GM21360 (cell line): ENCODE data around the gene ZNF367.
"Not testable (repeated sequence)": the region's sequence is repeated elsewhere in the genome, so short reads cannot be mapped to it uniquely, and the experiment has no call there.

Experiments
- ATAC-seq: cut with Tn5 transposase; IDR thresholded peaks from one replicate; pipeline ENCODE4 v1.9.1; 2021; ENCODE audit warnings: mild to moderate bottlenecking, moderate library complexity; ENCODE audit not compliant: unreplicated experiment

Gene ZNF367

DNA sequence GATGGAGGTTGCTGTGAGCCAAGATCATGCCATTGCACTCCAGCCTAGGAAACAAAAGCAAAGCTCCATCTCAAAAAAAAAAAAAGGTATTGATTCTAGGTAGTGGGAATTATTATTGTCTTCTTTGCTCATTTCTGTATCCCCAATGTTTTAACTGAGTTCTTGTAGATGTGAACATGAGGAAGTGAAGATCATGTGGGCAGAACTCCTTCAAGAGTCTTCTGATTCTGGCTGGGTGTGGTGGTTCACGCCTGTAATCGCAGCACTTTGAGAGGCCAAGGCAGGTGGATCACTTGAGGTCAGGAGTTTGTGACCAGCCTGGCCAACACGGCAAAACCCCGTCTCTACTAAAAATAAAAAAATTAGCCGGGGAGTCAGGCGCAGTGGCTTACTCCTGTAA lies 42.7 kb downstream of the ZNF367 start:
- ATAC-seq: not testable (repeated sequence)

DNA sequence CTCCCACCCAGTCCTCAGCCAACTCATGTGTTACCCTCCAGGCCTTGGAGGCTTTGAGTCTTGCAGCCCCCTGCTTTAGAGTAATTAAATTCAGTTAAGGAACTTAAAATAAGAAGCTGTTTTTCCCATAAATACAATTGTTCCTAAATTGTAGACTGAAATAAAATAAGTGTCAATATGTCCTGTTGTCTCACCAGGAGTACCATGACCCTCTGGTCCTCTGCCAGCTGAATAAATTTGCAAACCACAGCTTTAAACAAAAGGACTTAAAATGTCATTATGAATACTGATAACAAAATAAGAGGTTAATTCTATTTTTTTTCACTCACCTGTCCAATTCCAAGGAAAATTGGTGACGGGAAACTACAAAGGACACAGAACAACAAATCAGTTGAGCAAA lies 50.2 kb downstream of the ZNF367 start:
- ATAC-seq: no peak

DNA sequence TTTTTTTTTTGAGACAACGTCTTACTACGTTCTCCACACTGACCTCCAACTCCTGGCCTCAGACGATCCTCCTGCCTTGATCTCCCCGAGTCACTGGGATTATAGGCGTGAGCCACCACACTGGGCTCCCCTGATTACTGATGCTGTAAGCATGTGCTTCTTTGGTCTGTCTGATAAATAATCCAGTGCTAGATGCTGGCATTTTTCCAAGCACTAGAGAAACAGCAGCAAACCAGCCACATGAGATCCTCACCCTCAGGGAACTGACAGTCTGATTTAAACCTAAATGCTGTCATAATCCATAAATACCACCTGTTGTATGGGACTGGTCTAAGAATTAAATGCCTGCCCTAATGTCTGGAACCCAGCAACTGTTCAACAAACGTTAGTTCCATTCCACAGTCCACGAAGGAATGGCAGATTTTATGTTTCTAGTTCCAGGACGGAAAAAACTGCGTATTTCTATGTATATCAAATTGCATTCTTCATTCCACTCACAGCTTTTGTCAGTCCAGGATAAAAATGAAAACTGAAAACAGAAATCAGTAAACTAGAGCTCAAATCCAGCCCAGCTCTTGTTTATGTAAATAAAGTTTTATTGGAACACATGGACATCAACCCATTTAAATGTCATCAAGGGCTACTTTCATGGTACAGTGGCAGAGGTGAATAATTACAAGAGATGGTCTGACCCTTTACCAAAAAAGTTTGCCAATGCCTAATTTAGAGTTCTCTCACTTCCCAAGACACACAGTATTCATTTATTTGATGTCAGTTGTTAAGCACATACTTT lies 54.8 kb downstream of the ZNF367 start:
- no peak for ATAC-seq

DNA sequence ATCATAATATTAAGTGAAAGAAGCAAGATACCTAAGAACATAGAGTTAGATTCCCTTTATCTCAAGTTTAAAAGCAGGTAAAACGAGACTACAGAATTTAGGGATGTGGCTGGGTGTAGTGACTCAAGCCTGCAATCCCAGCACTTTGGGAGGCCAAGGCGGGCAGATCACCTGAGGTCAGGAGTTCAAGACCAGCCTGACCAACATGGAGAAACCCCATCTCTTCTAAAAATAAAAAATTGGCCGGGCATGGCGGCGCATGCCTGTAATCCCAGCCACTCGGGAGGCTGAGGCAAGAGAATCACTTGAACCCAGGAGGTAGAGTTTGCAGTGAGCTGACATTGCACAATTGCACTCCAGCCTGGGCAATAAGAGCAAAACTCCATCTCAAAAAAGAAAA lies 56.1 kb downstream of the ZNF367 start:
- not testable (repeated sequence) for ATAC-seq

DNA sequence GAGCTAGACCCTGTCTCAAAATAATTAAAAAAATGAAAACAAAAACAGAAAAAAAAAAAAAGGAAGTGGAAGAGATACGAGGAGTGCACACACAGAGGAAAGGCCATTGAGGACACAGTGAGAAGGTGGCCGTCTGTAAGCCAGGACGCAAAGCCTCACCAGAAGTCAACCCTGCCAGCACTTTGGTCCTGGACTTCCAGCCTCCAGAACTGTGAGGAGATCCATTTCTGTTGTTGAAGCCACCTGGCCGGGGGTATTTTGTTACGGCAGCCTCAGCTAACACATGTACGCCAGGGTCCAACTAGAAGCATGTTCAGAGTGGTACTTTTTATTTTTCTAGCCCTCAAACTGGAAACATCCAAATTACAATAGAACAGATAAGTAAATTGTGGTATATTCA lies 56.5 kb downstream of the ZNF367 start:
- no peak for ATAC-seq

DNA sequence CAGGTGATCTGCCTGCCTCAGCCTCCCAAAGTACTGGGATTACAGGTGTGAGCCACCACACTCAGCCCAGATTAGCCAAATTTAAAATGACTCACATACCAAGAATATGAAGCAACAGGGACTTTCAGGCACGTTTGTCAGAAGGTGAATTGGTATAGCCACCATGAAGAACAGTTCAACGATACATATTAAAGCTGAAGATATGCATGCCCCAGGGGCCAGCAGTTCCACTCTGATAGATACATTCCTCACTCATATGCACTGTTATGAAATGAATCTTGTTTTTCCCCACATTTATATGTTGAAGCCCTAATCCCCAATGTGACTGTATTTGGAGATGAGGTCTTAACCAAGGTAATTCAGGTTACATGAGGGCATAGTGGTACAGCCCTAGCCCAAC lies 57.2 kb downstream of the ZNF367 start:
- ATAC-seq: no peak

DNA sequence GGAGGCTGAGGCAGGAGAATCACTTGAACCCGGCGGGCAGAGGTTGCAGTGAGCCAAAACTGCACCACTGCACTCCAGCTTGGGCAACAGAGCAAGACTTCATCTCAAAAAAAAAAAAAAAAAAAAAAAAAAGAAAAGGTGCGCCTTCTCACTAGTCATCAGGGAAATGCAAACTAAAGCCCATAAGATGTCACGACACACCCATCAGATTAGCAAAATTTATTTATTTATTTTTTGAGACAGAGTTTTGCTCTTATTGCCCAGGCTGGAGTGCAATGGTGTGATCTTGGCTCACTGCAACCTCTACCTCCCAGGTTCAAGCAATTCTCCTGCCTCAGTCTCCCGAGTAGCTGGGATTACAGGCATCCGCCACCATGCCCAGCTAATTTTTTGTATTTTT lies 57.6 kb downstream of the ZNF367 start:
- not testable (repeated sequence) for ATAC-seq

DNA sequence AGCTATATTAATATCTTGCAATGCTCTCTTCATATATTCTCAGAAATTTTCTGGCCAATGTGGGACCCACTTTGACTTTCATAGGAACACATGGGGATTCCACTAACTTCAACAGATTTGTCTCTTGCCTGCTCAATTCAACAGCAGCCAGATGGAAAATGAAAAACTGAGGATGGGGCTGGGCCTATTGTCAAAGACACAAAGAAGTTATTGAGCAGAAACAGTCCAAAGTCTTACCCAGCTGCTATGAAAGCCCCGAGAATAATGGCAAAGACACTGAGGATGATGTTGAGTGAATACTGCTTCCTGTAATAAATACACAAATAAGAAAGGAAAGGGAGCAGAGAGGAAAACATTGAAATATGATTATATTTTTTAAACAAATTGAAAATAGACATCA lies 67.3 kb downstream of the ZNF367 start:
- no peak for ATAC-seq

DNA sequence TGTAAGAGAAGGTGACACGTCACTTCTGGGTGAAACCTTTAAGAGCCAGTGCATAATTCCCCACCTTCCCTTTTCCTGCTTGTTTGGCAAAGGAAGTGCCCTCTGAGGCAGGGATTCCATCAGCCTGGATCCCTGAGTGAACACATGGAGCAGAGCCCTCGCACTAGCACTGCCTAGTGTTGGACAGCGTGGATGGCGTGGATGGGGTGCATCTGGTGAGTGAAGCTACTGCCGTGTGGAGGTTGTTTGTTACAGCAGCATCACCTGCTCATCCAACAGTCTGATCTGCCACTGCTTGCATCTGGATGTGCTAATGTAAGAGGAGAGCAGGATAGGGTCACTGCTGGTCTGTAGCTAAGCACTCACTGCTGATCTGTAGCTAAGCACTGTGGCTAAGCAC lies 69.9 kb downstream of the ZNF367 start:
- ATAC-seq: no peak

DNA sequence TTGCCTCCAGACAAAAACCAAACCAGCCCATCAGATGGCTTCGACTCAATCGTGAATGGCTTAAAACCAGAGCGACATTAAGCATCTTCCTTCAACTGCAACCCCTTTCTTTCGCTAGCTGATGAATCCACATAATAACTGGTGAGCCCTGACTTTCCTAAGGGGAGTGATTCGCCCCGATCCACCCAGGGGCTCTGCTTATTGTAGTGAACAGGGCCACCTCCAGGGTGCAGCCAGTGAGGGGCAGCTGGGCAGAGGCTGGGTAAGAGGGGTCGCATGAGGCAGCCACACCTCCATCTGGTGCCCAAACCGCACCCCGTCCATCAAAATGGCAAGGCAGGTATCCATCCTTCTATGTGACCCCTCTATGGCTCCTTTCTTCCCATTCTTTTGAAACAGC lies 72.6 kb downstream of the ZNF367 start:
- ATAC-seq: no peak

DNA sequence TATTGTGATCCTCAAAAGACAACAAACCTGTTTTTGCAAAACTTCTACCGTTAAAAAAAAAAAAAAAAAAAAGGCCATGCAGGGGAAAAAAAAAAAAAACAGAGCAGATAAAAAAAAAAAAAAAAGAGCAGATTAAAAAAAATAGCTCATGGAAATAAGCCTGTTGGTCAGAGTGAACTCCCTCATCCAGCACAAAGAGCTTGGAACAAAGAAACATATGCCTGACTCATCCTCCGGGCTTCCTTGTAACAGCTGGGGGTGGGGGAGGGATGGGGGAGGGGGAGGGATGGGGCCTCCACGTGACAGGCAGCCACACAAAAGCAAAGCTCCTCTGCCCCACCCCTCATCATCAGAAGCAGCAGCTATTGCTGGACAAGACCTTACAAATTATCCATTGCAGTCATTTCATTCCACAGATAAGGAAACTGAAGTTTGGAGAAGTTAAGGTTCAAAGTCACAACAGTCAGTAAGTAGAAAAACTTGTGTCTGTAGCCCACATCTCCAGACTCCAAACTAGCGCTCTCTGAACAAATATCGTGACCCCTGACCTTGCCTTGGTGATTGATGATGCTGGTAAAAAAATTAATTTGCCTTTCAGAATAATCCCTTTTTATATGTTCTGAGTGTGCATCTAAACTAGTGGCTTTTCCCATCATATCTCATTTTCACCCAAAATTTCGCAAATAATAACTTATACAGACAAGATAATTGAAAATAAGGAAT lies 73.6 kb downstream of the ZNF367 start:
- ATAC-seq: no peak

DNA sequence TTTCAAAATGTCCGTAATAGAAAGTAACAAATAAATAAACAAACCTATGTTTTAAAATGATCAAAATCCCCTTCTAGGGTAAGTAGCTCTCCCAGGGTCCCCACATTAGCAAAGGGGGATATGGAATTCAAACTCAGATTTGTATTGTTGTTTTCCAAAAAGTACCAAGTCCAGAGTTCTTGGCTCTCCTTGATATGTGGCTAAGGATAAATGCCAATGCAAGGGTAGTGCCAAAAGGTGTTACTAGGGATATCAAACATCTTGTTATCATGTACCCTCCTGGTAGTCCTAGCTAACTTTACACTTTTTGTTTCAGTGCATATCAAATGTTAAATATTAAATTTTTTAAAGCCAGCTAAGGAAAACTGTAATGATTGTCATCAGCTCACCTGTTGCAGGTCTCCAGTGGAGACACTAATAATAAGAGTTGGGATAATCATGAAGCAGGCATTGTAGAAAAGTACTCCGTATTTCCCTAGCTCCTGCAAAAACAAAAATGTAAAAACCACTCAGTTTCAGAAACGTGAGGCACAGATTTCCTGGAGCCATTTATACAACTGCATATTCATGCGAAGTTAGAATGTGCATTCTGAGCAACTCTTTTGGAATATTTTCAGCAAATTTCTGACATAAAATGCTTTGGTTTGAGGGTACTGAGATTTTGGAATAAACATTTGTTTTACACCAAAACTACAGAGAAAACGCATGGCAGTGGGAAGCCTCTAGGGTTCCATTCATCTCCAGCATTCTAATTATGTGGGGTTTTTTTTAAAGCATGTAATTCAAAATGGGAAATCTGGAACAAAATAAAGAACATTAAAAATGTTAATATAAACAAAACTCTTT lies 74.4 kb downstream of the ZNF367 start:
- ATAC-seq: no peak

DNA sequence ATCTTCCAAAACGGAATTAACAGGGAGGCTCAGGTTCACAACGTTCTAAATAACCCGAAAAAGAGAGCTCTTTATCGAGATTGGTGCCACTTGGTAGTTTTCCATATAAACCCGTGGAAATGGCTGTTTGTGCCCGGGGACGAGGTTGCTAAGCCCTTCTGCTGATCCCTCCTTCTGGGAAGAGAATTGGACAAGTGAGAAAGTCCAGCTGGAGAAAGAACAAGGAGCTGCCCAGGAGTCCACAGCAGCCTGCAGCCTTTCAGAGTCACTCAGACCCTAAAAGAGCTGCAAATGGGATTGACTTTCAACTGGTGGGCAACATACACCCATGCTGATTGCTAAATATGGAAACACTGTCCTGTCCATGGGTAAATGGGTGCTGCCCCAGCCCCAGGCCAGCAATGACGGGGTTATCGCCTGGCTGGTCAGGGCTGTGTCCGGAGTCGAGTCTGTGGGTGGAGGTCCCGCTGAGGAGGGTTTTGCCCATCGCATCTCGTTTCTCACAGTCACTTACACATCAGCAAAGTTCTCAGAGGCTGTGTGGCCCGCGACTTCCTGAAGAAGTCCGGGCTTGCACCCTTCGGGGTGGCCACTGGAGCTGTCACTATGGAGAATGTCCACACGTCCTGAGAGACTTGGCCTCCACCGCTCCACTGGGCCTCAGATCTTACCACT lies 75.5 kb downstream of the ZNF367 start:
- ATAC-seq: no peak

DNA sequence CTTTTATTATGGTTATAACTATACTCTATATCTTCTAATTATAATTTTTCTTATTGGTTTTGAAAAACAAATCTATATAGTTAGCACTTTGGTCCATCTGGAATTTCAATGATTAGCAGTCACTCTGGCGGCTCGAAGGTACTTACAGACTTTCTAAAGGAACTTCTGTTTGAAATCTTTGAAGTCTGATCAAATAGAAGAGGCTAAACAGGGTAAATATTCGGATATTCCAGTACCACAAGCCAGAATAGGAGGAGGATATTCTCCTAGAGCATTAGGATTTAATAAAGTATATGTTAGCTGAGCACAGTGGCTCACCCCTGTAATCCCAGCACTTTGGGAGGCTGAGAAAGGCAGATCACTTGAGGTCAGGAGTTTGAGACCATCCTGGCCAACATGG lies 77.5 kb downstream of the ZNF367 start:
- ATAC-seq: no peak

DNA sequence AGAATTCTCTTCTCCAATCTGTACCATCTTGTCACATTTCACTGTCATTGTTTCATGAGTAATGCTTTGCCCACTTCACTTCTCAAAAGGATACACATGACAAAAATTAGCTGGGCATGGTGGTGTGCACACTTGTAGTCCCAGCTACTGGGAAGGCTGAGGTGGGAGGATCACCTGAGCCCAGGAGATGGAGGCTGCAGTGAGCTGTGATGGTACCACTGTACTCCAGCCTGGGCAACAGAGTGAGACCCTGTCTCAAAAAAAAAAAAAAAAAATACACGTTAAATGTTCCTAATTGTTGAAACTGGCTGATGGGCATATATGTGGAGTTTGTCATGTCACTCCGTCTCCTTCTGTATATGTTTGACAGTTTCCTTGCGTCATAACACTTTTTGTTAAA lies 79.9 kb downstream of the ZNF367 start:
- no peak for ATAC-seq
